ENCODE measurements around the gene GOSR2. TPM values are rescaled to one million over a fixed set of nuclear protein-coding genes. Genes with fewer than 3 reads are reported as not detected.
"Not testable (repeated sequence)": the region's sequence is repeated elsewhere in the genome, so short reads cannot be mapped to it uniquely, and the experiment has no call there.

GOSR2 gene
- total RNA-seq, 1 donor = 29.9 TPM

DNA sequence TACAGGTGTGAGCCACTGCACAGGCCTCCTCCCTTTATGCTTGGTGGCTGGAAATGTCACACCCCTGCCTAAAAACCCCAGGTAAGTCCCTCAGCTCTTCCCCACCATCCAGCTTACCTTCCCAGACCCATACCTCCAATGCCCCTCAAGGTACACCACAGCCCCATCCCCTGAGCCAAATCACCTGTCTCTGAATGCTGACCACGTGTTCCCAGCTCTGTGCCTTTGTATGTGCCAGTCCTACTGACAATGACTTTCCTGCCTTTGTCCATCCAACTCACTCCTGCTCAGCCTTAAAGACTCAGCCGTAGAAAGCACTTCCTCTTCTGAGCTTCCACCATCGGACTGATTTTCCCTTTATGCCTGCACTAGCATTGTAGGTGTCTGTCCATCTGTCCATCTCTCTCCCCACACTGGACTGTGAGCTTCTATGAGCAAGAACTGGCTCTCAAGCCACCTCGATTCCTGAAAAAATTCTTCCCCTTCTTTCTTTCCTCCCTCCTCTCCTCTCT is 30.7 kb upstream of the GOSR2 start:
- no peak for DNase-seq (ENCODE audit: low read depth in 2 of 3, low spot score in 2 of 3)

DNA sequence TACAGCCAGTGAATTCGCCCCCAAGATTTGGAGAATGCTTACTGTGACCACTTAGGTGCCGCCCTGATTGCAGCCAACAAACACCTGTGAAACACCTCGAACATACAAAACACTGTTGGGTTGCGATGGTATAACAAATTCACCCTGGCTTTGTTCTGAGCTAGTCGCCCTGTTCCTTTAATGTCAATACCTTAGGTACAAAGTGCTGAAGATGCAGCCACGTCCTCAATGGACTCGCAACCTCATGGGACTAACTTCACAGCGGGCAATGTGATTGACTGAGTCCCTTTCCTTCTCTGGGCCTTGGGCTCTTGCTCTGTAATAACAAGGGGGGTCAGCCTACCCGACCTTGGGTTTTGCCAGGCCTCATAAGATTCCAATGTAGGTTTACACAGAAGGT is 28.9 kb upstream of the GOSR2 start:
- DNase-seq (ENCODE audit: low read depth in 2 of 3, low spot score in 2 of 3) = no peak

DNA sequence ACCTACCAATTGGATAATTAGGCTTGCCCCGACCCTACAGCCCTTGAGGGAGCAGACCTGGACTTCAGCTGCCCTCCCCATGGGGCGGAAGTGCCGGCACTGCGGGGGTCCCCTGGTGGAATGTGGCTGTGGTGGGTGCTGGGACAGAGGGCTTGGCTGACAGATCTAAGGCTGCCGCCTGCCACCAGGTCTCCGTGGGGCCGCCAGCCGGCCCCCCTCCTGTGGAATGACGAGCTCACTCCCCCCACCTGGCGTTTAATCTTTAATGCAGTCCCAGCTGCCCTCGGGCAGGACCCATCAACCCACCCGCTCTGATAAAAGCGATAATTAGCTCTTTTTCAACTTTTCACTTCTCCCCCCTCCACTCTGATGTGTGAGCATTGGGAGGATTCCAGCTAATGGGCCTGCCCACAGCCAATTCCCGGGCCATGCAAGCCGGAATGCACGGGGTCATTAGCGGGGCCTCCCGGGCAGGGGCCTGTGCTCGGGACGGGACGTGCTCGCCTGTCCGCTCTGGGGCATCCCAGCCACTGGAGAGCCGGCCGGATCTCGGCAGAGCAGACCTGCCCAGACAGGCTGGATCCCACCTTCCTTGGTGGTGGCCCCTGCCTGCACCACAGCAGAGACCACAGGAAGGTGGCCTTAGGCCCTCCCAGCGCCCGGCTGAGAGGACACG is 28.3 kb upstream of the GOSR2 start:
- no peak for DNase-seq (ENCODE audit: low read depth in 2 of 3, low spot score in 2 of 3)

DNA sequence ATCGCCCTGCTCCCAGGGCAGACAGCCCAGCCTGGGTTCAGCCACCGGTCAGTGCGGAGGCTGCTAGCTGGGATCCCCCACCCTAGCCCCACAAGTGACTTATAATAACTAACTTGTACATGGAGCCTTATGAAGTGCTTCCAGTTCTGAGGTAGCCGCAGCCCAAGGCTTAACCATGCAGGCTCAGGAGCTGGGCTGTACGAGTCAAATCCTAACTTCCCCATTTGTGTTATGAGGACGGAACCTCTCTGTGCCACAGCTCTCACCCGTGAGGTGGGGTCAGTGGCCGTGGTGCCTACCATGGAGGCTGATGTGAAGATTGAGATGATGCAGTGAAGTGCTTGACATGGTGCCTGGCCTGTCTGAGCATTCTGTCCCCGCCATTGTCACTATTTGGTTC is 27.8 kb upstream of the GOSR2 start:
- DNase-seq (ENCODE audit: low read depth in 2 of 3, low spot score in 2 of 3) = peak in 2 of 3 donors; percentile 11 to 50

DNA sequence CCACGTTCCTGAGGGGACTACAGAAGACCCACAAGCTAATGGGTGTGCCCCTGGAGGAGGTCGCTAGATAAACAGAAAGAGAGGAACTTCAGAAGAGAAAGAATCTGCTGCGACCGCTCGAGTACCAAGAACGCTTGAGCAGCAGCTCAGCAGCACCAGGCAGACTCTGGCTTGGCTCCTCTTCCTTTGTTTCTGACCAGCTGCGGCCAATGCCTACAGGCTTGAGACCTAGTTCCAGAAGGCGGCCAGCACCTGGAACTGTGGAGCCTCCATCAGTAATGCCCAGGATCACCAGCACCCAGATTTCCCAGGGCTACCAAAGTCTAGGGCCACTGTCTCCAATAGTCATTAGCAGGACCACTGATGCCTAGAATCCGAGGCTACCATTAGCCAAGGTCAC is 26.0 kb upstream of the GOSR2 start:
- no peak for DNase-seq (ENCODE audit: low read depth in 2 of 3, low spot score in 2 of 3)

DNA sequence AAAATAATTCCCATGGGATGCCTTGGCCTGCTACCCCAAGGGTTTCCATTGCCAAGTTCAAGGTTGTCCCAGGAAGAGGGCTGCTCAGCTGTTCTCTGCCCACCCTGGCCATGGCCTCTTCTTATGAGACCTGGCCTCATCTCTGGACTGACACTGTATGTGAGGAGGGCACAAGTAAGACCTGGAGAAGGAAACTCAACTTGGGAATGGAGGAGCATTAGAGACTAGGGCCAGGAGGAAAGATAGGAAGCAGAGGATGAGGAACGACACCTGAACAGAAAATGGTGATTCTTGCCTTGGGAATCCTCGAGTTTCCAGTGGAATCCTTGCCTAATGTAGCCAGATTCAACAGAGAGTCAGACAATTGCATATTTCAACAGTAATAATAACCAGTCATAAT is 24.6 kb upstream of the GOSR2 start:
- DNase-seq (ENCODE audit: low read depth in 2 of 3, low spot score in 2 of 3) = no peak

DNA sequence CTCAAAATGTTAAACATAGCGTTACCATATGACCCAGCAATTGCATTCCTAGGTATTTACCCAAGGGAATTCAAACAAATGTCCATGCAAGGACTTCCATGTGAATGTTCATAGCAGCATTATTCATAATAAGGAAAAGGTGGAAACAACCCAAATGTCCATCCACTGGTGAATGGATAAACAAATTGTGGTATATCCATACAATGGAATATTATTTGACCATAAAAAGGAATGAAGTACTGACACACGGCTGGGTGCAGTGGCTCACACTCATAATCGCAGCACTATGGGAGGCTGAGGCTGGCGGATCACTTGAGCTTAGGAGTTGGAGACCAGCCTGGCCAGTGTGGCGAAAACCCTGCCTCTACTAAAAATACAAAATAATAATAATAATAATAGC is 24.1 kb upstream of the GOSR2 start:
- no peak for DNase-seq (ENCODE audit: low read depth in 2 of 3, low spot score in 2 of 3)

DNA sequence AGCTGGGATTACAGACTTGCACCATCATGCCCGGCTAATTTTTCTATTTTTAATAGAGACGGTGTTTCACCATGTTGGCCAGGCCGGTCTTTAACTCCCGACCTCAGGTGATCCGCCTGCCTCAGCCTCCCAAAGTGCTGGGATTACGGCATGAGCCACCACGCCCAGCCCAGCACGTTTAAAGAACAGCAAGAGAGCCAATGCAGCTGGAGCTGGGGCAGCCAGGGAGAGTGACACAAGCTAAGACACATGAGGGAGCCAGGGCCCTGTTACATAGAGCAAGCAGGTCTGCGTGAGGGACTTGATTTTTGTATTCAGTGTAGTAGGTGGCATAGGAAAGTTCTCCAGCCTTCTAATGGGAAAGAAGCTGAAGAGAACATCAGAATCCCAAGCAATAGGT is 21.7 kb upstream of the GOSR2 start:
- no peak for DNase-seq (ENCODE audit: low read depth in 2 of 3, low spot score in 2 of 3)

DNA sequence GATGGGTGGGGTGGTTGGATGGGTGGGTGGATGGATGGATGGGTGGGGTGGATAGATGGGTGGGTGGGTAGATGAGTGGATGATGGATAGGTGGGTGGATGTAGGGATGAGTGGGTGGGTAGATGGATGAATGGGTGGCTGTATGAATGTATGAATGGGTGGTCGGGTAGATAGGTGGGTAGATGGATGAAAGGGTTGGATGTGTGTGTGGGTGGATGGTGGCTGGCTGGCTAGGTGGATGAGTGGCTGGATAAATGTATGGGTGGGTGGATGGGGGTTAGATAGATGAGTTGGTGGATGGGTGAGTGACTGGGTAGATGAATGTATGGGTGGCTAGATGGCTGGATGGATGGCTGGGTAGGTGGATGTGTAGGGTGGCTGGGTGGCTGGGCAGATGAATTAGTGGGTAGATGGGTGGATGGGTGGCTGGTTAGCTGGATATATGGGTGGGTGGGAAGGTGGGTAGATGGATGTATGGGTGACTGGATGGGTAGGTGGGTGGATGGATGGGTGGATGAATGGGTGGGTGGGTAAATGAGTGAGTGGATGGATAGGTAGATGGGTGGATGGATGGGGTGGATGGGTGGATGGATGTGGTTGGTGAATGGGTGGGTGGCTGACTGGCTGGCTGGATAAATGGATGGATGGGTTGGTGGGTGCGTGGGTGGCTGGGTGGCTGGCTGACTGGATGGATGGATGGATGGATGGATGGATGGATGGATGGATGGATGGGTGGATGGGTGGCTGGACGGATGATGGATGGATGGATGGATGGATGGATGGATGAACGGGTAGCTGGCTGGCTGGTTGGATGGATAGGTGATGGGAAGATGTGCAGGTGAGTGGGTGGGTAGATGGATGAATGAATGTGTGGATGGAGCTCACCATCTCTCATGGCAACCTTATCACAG is 18.9 kb upstream of the GOSR2 start:
- DNase-seq (ENCODE audit: low read depth in 2 of 3, low spot score in 2 of 3) = no peak

DNA sequence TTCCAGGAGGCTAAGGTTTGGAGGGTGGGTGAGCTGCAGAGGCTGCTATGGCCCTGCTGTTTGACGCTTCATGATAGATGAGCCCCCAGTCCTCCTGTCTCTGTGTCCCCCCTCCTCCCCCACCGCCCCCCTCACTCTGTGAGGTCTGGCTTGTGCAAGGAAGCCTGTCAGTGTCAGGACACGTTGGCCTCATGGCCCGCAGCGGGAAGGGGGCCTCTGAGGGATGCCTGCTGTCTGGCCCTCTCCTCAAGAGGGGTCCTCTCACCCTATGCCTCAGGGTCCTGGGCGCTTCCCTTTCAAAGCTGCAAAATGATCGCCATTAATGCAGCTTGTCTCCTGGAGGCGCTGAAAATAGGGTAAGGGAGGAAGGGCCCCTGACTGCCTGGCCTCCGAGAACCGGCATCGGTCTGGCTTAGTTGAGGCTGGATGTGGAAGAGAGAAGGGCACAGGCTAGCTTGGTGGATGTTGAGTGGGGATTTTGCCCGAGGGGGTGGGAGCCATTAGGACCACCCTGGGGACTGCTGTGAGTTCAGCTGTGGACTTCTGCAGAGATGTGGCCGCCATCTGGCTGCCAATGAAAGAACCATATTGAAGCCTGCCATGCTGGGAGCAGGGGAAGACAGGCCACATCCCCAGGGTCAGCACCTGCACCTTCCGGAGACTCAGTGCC is 14.8 kb upstream of the GOSR2 start:
- DNase-seq (ENCODE audit: low read depth in 2 of 3, low spot score in 2 of 3) = no peak

DNA sequence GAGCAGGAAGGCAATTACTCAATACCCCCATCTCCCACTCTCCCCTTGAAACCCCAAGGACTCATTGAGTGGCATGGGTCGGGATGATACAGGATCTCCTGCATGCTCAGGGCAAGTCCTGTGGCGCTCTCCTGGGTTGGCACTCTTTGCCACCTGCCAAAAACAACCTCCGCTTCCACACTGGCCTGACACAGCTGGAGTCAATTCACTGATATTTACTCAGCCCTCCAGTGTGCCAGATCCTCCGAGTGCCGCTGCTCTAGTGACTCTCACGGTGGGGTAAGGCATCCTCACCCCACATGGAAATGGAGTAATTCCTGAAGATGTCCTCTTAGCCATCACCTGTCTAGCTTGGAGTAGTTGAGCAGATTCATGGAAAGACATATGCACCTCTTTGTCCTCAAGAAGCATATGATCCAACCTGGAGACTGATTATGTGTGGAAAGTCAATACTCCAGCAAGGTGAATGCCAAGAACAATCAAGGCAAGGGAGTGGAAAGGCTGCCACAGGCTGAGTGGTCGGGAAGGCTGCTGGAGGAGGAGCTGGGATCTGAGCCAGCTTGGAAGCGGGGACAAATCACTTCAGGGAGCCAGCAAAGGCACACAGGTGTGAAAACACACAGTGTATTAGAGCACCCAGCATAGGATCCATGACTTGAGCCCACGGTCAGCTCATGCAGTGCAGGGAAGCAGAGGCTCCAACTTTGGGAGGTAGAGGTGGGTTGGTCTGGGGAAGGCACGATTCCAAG is 12.6 kb upstream of the GOSR2 start:
- DNase-seq (ENCODE audit: low read depth in 2 of 3, low spot score in 2 of 3) = no peak

DNA sequence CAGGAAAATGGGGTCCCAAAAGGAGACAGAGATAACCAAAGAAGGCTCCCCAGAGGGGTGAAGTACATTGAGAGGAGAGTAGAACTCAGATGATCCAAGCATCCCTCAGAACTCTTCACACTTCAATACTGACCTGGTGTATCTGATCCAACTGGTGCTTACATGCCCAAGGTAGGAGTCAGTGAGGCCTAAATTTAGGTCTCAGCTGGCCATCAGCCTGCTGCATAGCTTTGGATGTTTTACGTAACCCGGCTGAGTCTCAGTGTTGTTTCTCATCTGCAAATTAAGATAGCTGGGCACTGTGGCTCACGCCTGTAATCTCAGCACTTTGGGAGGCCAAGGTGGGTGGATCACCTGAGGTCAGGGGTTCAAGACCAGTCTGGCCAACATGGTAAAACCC is 11.6 kb upstream of the GOSR2 start:
- DNase-seq (ENCODE audit: low read depth in 2 of 3, low spot score in 2 of 3) = no peak

DNA sequence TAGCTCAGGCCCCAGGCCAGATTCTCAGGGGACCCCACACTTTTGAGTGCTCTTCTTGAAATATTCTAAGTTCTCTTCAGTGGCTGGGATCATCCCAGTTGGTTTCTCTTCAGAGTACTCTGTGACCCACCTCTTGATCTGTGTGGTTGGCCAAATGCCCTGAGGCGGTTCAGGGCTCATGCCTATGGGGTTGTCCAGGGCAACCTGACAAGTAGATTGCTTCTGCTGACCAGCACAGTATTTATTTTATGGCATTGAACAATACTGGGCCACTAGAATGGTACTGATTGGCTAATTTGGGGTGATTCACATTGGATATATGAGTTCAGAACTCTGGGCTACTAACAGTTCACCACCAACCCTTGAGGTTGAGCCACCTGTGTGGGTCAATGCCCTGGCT is 7.4 kb upstream of the GOSR2 start:
- no peak for DNase-seq (ENCODE audit: low read depth in 2 of 3, low spot score in 2 of 3)

DNA sequence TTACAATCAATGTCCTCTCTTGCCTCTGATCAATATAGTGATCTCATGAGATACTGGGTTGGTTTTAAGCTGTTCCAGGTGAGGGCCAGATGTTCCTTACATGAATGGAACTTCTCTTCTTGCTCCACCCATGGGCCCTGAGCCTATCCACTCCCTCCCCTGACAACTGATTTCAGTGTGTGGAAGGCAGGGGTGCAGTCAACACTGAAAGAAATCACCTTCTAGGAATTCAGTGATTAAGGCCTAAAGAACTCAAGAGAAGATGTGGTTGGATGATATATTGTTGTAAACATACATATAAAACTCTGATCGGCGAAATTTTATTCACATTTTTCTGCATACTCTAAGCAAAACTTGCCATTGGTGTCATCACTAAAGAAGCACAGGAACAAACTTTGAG is 6.7 kb upstream of the GOSR2 start:
- DNase-seq (ENCODE audit: low read depth in 2 of 3, low spot score in 2 of 3) = no peak

DNA sequence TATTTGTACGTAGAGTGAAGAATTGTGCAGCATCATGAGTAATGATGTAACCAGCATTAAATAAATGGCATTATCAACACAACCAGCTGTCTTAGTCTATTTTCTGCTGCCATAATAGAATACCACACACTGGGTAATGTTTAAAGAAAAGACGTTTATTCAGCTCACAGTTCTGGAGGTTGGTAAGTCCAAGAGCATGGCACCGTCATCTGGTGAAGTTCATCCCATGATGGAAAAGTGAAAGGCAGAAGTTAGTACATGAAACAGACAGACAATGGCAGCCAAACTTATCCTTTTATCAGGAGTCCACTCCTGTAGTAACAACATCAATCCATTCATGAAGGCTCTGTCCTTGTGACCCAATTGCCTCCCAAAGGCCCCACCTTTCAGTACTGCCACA is 6.3 kb upstream of the GOSR2 start:
- DNase-seq (ENCODE audit: low read depth in 2 of 3, low spot score in 2 of 3) = no peak

DNA sequence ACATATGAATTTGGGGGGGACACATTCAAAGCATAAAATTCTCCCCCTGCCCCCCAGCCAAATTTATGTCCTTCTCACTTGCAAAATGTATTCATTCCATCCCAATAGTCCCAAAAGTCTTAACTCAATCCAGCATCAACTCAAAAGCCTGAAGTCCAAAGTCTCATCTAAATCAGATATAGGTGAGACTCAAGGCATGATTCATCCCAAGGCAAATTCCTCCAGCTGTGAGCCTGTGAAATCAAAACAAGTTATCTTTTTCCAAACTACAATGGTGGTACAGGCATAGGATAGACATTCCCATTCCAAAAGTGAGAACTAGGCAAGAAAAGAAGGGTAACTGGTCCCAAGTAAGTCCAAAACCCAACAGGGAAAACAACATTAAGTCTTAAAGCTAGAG is 5.9 kb upstream of the GOSR2 start:
- DNase-seq (ENCODE audit: low read depth in 2 of 3, low spot score in 2 of 3) = no peak

DNA sequence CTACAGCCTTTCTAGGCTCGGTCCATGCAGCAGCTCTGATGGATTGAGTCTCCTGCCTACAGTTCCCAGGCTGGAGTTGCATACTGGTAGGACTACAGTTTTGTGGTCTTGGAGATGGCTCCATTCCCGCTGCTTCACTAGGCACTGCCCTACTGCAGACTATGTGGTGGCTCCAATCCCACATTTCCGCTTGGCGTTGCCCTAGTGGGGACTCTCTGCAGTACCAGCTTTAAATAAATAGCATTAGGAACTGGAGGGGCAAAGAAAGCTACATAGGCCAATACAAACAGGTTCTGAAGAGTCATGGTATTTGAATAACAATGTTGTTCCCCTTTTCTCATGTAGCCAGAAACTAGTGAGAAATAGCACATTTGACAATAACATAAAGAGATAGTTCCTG is 5.4 kb upstream of the GOSR2 start:
- no peak for DNase-seq (ENCODE audit: low read depth in 2 of 3, low spot score in 2 of 3)

DNA sequence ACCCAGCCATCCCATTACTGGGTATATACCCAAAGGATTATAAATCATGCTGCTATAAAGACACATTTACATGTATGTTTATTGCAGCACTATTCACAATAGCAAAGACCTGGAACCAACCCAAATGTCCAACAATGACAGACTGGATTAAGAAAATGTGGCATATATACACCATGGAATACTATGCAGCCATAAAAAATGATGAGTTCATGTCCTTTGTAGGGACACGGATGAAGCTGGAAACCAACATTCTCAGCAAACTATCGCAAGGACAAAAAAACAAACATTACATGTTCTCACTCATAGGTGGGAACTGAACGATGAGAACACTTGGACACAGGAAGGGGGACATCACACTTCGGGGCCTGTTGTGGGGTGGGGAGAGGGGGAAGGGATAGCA is 998 bp upstream of the GOSR2 start:
- DNase-seq (ENCODE audit: low read depth in 2 of 3, low spot score in 2 of 3) = not testable (repeated sequence)

DNA sequence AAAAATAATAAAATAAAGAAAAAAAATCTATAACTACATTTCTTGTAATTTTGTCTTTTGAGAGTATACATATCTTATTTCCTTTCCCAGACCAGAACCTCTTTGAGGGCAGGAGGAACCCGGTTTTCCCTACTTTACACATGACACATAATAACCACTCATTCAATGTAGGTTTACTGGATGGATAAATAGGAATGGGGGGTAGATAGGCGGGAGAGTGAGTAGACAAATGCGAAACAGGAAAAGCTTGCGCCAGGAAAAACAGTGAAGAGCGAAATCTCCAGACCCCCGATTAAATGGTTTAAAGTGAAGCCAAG is 515 bp upstream of the GOSR2 start:
- DNase-seq (ENCODE audit: low read depth in 2 of 3, low spot score in 2 of 3) = no peak

DNA sequence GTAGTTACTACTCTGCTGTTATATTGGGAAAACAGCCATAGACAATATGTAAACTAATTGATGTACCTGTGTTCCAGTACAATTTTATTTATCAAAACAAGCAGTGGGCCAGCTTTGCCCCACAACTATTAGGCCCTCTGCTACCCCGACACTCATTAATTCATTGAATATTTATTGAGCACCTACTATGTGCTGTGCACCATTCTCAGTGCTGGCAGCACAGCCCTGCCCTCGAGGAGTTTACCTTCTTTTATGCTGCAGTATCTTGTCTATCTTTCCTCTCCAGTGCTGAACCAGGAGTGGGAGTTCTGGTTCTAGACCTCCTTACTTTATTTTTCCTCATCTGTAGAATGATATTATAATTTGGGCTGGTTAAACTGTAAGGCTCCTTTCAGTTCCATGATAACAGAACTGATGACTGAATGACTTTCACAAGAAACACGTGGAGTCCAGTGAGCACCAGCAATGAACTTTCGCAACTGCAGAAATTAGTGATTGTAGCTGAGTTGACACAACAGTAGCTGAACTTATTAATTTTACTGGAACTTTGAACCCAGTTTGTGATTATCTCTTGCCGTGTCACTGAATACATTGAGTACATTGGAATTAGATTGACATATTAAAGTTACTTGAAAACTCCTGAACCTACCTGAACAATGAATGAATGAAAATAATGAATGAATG is 2.4 kb downstream of the GOSR2 start:
- DNase-seq (ENCODE audit: low read depth in 2 of 3, low spot score in 2 of 3) = no peak
